ENCODE results near the gene ATG7.
A peak's percentile ranks its signal among the peaks of the same experiment; 100 is the strongest.

DNA sequence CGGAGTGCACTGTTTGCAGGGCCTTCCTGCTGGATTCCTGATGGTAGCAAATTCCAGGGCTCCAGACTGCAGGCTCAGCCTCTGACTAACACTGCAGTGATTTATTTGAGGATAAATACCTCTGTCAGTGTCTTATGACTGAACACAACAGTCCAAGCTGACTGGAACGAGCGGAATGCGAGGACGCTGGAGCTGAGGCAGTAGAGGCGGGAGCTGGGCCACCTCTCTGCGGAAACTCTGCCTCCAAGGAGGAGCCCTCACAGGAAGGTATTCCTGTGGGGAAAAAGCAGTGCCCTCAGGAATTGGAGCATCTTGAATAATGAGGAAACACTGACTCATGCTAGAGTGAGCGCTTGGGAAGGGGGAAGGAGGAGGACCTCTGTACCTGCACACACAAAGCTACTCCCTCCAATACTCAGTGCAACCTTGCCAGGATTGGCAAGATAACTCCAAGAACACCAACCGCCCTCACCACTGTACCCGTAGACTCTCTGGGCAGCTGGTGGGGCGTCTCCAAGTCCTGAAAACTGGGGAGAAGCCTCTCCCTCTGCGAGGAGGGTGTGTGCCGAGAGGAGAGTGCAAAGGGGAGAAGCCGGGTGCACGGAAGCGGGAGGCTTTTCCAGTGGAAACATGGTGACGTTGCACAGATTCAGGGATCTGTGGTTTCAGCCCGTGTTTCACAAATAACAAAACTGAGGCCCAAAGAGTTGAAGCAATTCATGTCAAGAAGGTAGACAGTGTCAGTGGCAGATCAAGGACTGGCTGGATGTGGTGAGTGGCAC is 328.5 kb downstream of the ATG7 start:
- TF ChIP-seq POLR2A (IDR thresholded peaks at IDR 0.05) = peak in 1 of 2 donors; percentile 24
- TF ChIP-seq, protein P1, sequence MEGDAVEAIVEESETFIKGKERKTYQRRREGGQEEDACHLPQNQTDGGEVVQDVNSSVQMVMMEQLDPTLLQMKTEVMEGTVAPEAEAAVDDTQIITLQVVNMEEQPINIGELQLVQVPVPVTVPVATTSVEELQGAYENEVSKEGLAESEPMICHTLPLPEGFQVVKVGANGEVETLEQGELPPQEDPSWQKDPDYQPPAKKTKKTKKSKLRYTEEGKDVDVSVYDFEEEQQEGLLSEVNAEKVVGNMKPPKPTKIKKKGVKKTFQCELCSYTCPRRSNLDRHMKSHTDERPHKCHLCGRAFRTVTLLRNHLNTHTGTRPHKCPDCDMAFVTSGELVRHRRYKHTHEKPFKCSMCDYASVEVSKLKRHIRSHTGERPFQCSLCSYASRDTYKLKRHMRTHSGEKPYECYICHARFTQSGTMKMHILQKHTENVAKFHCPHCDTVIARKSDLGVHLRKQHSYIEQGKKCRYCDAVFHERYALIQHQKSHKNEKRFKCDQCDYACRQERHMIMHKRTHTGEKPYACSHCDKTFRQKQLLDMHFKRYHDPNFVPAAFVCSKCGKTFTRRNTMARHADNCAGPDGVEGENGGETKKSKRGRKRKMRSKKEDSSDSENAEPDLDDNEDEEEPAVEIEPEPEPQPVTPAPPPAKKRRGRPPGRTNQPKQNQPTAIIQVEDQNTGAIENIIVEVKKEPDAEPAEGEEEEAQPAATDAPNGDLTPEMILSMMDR (IDR thresholded peaks at IDR 0.05) = no peak

Data from heart left ventricle (tissue), 13 donors.